Activated CD4-positive, CD25-positive, alpha-beta regulatory T cell treated with anti-CD3 and anti-CD28 coated beads, Interleukin-2, amount 50 U/mL, for 72 hours (primary cell): ENCODE data around the gene AQR.
"Not testable (repeated sequence)": the region's sequence is repeated elsewhere in the genome, so short reads cannot be mapped to it uniquely, and the experiment has no call there.

Experiments used
- DNase-seq: peaks from one replicate; pipeline ENCODE4 v3.0.0; 2021

The AQR gene

GRCh38 chr15:34969340-34970097 is at the start of gene AQR:
Gene AQR, minus strand, starts transcription at chr15:34969742. Its CDS starts 129 bp downstream, at chr15:34969613.
- DNase-seq: peak; percentile 85

GRCh38 chr15:35014241-35014640 is 44.7 kb upstream of the AQR start:
- no peak for DNase-seq

- no peak for DNase-seq
Measured at GRCh38 chr15:35013370-35013769, 43.8 kb upstream of the AQR start.

- DNase-seq: no peak
Measured at GRCh38 chr15:35007397-35007796, 37.9 kb upstream of the AQR start.

GRCh38 chr15:35005933-35006332 is 36.4 kb upstream of the AQR start:
- DNase-seq: no peak

GRCh38 chr15:35003928-35004327 is 34.4 kb upstream of the AQR start:
- DNase-seq: no peak

GRCh38 chr15:35000511-35000910 is 31.0 kb upstream of the AQR start:
- DNase-seq: no peak

- no peak for DNase-seq
Measured at GRCh38 chr15:34999906-35000305, 30.4 kb upstream of the AQR start.

GRCh38 chr15:34994925-34995324 is 25.4 kb upstream of the AQR start:
- DNase-seq: no peak

- DNase-seq: no peak
Measured at GRCh38 chr15:34993877-34994276, 24.3 kb upstream of the AQR start.

GRCh38 chr15:34993412-34993811 is 23.9 kb upstream of the AQR start:
- DNase-seq: no peak

- peak; percentile 88 for DNase-seq
Measured at GRCh38 chr15:34988027-34988902, 18.7 kb upstream of the AQR start, which contains the start of gene ZNF770. Gene ZNF770, minus strand, starts transcription at chr15:34988287. Its CDS starts 4,853 bp downstream, at chr15:34983434.

- no peak for DNase-seq
Measured at GRCh38 chr15:34987609-34988026, 18.1 kb upstream of the AQR start.

- no peak for DNase-seq
Measured at GRCh38 chr15:34986771-34987480, 17.4 kb upstream of the AQR start.

- no peak for DNase-seq
Measured at GRCh38 chr15:34986326-34986725, 16.8 kb upstream of the AQR start.

- DNase-seq: no peak
Measured at GRCh38 chr15:34984889-34985630, 15.5 kb upstream of the AQR start.

GRCh38 chr15:34976743-34977142 is 7.2 kb upstream of the AQR start:
- DNase-seq: no peak

- DNase-seq: no peak
Measured at GRCh38 chr15:34976073-34976472, 6.5 kb upstream of the AQR start.

- DNase-seq: no peak
Measured at GRCh38 chr15:34973512-34973911, 4.0 kb upstream of the AQR start.

GRCh38 chr15:34970098-34970643 is 629 bp upstream of the AQR start:
- DNase-seq: not testable (repeated sequence)

- DNase-seq: no peak
Measured at GRCh38 chr15:34964277-34964676, 5.3 kb downstream of the AQR start.

GRCh38 chr15:34953851-34954250 is 15.7 kb downstream of the AQR start:
- DNase-seq: no peak
